ENCODE measurements around the gene FHL5.
"Not testable (repeated sequence)": the region's sequence is repeated elsewhere in the genome, so short reads cannot be mapped to it uniquely, and the experiment has no call there.

FHL5 gene

DNA sequence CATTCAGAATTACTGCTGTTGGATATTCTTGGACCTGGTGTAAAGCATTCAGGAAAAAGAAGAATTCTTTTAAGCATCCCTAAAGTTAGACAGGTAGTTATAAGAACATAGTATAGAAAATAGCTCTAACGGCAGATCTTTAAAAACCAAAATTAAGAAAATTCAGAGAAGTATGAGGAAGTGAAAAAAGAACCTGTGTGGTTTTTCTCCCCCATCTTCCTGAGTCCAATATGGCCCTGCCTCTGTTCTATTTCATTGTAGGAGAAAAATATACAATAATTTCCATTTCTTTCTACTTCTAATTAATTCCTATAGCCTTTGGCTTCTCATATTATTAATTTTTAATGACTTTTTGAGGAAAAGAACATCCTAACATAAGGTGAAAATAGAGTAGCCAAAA is 47.1 kb downstream of the FHL5 start:
- DNase-seq (ENCODE audit: low read depth in 2 of 2) = no peak

DNA sequence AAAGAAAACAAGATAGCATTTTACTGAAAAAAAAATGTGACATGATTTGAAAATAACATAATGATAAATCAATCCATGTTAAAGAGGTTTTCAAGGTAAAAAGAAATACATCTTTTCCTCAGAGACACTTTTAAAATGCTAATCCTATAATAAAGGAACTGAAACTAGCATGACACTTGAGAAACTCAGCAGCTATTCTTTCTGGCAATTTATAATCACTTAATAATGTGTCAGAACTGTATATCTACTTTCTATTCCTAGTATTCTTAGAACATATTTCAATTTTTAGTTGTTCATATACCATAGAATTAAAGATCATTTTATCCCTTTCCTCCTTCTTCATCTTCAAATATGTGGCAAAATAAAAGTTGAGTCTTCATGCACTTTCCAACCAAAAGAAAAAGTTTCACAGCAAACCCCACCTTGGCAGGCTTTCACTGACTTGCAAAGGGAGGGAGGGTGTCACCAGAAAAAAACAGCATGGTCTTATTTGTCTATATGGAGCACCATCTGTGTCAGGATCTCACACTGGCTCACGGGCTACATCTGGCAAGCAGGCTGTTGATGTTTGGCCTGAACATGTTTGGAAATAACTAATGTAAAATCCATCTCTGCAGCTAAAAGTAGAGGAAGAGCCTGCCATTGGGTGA is 48.5 kb downstream of the FHL5 start:
- DNase-seq (ENCODE audit: low read depth in 2 of 2) = no peak

DNA sequence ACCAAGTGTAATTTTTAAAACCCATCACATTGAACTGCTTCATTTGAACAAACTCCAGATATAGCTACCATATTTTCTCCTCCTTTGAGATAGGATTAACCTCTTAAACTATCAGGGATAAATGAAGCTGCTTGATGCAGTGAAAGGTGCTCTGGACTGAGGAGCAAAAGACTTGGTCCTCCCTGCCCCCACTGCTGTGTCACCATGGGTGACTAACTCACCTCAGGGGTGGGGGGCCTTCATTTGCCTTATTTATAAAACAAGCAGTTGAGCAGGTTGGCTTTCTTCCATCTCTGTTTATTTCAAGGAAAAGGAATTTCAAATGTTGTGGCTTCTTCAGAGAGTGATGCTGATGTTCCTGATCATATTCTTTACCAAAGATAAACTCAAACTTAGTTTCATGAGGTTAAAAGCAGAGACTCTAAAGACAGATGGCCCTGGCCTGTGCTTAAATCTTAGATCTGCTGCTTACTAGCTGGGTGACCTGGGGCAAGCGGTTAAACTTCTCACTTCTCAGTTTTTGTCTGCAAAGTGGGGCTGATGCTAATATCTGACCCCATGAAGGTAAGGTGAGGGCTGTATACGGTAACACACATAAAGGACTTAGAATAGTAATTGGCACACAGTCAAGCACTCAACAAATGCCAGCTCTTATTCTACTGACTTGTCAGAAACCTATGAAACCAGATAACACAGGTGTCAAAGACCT is 50.5 kb downstream of the FHL5 start:
- DNase-seq (ENCODE audit: low read depth in 2 of 2) = no peak

DNA sequence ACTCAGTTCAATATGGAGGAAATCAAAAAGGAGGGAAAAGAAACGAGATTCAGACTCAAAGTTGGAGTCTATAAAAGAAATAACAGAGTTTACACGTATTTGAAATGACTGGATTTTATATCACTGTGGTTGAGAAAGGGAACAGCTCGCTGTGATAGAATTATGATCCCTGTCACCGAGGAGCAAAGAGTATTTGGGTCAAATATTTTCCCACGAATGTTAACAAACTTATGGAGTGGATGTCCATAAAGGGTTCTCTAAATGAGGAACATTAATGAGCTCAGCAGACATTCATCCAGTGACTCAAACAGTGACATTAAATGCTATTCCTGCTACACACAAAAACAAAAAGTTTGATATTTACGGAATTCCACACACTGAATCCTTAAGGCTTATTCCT is 57.9 kb downstream of the FHL5 start:
- no peak for DNase-seq (ENCODE audit: low read depth in 2 of 2)

DNA sequence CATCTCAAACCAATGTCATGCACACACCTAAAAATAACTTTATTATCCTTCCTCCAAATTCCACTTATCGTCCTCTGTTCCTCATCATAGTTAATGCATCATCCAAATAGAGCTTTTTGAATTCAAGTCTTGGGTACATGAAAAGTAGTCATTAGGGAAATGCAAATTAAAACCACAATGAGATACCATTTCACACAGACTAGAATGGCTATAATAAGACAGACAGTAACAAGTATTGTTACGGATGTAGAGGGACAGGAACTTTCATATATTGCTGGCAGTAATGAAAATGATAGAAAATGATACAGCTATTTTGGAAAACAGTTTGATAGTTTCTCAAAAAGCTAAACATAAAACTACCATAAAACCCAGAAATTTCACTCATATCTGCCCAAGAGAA is 59.1 kb downstream of the FHL5 start:
- no peak for DNase-seq (ENCODE audit: low read depth in 2 of 2)

DNA sequence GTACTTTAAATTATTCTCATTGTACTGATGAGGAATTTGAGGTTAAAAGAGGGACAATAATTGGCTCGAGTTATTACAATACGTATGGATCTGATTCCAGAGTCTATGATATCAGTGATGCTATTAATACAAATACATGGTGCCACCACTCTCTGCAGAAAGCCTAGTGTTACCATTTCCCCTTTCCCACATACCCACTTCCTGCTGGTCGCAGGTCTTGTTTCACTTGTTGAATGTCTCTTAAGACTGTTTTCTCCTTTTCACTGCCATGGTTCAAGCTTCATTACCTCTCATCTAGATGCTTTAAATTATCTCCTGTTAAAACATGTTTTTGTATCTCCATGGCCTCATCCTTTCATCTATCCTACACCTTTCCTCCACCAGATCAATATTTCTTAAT is 62.0 kb downstream of the FHL5 start:
- no peak for DNase-seq (ENCODE audit: low read depth in 2 of 2)

DNA sequence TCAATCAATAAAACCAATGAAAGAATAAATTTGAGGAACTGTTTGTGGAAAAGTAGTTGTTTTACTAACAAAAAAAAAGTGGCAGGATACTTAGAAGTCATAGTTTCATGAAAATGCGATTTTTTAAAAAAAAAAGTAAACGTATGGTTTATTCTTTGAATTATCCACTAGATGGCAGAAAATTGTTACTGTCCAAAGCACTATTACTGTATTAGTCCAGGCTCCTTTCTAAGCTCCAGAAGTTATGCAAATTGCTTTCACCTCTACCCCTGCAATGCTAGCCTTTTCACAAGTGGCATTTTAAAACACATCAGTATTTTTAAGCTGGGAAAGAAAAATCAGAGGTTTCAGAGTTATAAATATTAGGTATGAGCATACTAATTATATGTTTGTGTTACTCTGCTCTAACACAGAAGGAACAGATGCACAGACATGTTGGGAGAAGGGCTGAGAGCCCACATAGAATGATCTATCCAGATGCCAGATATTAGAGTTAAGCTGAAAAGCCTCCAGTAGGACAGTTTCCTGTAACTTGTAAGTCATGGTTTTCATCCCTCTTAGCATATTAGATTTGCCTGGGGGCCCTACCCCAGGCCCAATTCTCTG is 63.9 kb downstream of the FHL5 start:
- no peak for DNase-seq (ENCODE audit: low read depth in 2 of 2)

DNA sequence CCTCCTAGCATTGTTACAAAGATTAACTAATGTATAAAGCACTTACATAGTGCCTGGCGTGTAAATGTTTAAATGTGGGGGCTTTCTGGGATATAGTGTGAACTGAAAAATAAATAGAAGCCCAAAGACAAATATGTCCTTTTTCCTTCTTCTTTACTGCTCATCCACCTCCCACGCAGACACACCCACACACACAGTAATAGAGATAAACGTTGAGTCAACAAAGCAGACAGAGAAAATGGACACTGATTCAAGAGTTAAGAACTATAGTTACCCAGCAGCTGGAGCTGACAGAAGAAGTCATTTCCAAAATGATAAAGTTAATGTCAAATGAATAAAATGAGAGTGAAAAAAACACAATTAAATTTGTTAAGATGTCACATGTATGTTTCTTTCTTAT is 68.3 kb downstream of the FHL5 start:
- no peak for DNase-seq (ENCODE audit: low read depth in 2 of 2)

DNA sequence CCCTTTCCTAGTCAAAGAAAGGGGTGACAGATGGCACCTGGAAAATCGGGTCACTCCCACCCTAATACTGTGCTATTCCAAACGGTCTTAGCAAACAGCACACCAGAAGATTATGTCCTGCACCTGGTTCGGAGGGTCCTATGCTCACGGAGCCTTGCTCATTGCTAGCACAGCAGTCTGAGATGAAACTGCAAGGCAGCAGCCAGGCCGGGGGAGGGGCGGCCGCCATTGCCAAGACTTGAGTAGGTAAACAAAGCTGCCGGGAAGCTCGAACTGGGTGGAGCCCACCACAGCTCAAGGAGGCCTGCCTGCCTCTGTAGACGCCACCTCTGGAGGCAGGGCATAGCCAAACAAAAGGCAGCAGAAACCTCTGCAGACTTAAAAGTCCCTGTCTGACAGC is 75.1 kb downstream of the FHL5 start:
- DNase-seq (ENCODE audit: low read depth in 2 of 2) = not testable (repeated sequence)

DNA sequence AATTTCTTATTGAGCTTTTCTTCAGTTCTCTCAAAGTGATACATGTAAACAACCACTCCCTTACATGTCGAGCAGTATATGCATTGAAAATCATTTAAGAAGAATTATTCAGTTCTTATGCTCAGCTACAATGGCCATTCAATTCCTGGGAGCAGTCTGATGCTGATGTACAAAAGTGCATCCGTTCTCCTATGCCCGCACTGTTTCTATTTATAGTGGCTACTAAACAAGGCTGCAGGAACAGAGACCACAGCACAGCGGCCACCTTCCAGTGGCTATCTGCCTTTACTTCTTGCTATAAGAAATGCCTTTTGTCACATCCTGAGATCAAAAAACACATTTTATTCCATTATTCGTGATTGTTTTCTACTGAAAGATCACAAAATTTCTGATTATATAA is 82.2 kb downstream of the FHL5 start:
- DNase-seq (ENCODE audit: low read depth in 2 of 2) = no peak

DNA sequence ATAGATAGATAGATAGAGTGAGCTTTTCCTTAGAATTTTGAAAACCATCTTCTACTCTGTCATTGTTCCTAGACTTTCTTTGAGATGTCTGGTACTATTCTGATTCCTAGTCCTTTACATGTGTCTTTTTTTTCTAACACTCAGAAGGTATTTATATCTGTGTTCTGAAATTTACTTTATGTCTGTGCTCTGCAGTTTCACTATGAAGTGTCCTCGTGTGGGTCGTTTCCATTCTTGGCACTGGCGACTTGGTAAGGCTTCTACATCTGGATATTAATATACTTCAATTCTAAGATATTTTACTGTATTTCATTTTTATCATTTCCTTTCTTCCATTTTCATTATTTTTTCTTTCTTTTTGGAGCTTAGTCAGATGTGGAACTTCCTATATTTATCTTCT is 87.0 kb downstream of the FHL5 start:
- DNase-seq (ENCODE audit: low read depth in 2 of 2) = no peak

DNA sequence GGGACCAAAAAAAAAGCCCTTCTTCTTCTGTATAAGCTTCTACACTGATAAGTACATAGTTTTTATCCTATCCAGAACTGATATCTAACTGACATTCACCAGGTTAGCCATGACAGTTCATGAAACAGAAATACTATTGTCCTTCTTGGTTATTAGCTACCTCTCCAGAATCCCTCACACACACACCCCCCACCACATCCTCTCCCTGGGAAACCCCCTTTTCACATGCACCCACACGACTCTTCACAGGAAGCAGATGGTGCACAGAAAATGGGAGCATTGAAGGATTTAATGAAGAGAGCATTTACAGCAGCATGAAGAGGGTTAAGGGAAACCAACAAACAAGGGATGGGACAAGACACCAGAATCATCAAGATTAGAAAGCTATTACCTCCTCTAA is 88.9 kb downstream of the FHL5 start:
- DNase-seq (ENCODE audit: low read depth in 2 of 2) = no peak

DNA sequence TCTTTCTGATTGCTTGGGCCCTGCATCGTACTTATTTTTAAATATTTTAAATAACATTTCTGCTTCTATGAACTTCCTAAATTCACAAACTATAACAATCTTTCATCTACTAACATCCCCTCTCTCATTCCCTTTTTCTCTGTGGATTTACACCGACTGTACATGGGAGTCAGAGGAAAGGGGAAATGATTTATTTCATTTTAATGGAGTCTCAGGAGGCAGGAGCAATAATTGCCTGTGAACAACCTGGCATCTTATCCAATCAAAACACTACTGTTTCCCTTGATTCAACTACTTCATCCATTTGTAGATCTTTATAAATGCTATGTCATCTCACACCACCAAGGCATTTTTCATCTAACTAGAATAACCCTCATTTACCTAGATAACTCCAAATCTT is 89.6 kb downstream of the FHL5 start:
- DNase-seq (ENCODE audit: low read depth in 2 of 2) = no peak

DNA sequence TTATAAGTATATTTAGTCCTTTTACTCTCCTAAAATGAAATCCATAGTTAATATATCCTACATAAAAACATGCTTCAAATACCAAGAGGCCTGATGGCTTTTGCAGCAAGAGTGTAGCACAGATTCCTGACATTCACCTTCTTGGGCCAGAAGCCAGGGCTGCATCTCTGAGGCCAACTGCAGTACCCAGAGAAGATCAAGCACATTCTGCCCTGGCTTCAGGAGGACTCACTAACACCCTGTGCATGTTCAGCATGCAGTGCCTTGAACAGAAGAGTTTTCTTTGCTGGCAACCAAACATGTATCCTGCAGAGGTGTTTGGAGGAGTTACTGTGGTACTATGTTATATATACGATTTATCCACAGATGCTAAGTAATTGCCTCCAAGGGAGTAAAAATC is 90.3 kb downstream of the FHL5 start:
- DNase-seq (ENCODE audit: low read depth in 2 of 2) = no peak

DNA sequence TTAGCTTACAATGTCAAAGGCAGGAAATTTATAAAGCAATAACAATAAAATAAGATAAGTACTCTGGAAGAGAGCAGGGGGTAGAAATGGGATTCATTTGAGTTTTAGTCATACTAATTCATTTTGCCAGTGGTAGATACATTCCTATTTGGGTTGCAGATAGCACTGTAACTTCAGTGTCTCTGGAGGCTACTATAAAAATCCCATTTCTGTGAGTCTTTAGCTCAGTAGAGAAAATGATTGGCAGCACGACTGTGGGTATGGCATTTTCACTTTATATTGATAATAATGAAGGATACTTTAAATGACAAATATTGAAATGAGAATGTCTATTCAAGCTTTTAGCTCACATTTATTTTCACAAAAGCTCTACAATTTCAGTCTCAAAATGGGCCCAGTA is 93.6 kb downstream of the FHL5 start:
- no peak for DNase-seq (ENCODE audit: low read depth in 2 of 2)

DNA sequence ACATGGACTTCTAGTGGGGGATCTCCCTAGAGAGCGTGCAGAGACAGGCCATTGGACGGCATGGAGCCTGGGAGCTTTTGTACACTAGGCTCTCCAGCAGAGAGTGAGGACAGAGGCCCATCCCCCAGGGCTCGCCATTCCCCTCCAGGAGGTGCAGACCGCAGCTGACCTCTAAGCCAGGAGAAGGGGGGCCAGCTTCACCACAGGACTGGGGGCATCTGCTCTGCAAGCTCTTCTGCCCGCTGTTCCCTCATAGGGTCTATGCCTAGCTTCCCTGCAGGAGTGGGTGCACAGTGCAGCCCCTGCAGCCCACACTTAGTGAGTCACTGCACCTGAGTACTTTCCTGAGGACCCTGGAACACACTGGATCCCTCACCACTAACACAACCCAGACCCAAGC is 94.4 kb downstream of the FHL5 start:
- DNase-seq (ENCODE audit: low read depth in 2 of 2) = no peak

DNA sequence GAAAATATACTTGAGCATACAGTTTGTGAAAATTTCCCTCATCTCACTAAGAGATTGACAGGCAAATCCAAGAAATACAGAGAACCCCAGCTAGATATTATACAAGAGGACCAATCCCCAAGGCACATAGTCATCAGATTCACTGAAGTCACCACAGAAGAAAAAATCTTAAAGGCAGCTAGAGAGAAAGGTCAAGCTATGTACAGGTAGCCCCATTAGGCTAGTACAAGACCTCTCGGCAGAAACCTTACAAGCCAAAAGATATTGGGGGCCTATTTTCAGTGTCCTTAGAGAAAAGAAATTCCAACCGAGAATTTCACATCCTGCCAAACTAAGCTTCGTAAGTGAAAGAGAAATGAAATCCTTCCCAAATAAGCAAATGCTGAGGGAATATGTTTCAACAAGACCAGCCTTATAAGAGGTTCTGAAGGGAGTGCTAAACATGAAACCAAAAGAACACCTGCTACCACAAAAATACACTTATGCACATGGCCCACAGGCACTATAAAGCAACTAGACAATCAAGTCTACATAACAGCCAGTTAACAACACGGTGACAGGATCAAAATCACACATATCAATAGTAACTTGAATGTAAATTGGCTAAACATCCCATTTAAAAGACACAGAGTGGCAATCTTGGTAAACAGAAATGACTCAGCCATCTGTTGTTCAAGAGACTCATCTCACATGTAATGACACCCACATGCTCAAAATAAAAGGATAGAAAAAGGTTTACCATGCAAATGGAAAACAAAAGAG is 96.3 kb downstream of the FHL5 start:
- DNase-seq (ENCODE audit: low read depth in 2 of 2) = no peak
